Stimulated activated CD4-positive, alpha-beta T cell treated with anti-CD3 and anti-CD28 coated beads, Interleukin-15, amount 100 ng/mL, for 48 hours (primary cell): ENCODE results near the gene RPS6KC1.
A peak's percentile ranks its signal among the peaks of the same experiment; 100 is the strongest.
"Not testable (repeated sequence)": the region's sequence is repeated elsewhere in the genome, so short reads cannot be mapped to it uniquely, and the experiment has no call there.

ENCODE experiments used
- DNase-seq, 2 donors: peaks; one replicate each; pipeline ENCODE4 v3.0.0-alpha.2; 2020; ENCODE audit warnings: low read depth in 2 of 2

RPS6KC1 gene, protein sequence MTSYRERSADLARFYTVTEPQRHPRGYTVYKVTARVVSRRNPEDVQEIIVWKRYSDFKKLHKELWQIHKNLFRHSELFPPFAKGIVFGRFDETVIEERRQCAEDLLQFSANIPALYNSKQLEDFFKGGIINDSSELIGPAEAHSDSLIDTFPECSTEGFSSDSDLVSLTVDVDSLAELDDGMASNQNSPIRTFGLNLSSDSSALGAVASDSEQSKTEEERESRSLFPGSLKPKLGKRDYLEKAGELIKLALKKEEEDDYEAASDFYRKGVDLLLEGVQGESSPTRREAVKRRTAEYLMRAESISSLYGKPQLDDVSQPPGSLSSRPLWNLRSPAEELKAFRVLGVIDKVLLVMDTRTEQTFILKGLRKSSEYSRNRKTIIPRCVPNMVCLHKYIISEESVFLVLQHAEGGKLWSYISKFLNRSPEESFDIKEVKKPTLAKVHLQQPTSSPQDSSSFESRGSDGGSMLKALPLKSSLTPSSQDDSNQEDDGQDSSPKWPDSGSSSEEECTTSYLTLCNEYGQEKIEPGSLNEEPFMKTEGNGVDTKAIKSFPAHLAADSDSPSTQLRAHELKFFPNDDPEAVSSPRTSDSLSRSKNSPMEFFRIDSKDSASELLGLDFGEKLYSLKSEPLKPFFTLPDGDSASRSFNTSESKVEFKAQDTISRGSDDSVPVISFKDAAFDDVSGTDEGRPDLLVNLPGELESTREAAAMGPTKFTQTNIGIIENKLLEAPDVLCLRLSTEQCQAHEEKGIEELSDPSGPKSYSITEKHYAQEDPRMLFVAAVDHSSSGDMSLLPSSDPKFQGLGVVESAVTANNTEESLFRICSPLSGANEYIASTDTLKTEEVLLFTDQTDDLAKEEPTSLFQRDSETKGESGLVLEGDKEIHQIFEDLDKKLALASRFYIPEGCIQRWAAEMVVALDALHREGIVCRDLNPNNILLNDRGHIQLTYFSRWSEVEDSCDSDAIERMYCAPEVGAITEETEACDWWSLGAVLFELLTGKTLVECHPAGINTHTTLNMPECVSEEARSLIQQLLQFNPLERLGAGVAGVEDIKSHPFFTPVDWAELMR

DNA sequence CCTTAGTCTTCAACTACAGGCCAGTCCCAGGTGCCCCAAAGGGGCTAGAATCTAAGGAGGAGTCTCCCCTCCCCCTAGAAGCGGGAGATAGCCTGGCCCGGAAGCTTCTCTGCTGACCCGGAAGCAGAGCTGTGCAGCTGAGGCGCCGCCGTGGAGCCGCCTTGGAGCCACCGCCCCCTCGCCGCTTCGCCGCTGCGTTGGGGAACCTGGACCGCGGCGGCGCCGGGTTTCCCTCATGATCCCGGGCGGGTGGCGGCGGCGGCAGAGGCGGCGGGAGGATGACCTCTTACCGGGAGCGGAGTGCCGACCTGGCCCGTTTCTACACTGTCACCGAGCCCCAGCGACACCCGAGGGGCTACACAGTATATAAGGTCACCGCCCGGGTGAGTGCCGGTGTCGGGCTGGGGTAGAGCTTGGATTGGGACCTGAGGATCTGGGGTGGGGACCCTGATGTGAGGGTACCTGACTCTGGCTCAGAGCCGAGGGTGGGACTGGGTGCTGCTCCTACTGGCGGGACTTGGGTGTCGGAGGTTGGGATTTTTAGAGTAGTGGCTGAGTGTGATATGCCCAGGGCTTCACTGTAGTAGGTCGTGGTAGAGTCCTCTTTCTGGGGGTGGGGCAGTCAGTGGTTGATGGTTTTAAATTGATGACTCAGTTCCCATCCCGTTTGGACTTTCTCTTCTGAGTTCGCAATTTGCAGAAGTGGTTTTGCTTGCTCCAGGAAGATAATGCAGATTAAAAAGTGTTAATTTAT, at the start of gene RPS6KC1:
Gene RPS6KC1, plus strand, starts transcription at position 115 of the 754 bp plus-strand sequence. Its CDS starts 164 bp downstream, at position 279.
- DNase-seq, result peak; percentile 73 to 79

GRCh38 chr1:213003256-213003655, 47.8 kb upstream of the RPS6KC1 start:
- peak in 1 of 2 donors; percentile 8 for DNase-seq

DNA sequence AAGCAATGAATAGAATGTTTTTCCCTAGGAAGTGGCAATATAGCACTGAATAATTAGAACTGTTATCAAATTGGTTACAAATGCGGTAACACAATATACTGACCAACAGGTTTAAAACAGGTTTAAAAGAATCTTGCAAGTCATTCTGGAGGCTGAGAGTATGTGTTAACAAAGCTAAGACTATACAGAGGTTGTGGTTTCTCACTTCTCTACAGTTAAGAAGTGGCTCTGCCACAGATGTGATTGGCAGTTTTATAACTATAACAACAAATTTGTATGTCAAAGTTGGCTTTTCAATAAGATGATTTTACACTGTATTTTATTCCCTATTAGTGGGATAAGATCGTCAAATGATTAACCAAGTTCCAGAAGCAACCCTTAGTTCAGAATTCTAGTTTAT, 42.5 kb upstream of the RPS6KC1 start:
- DNase-seq, result no peak

GRCh38 chr1:213014642-213015041, 36.4 kb upstream of the RPS6KC1 start:
- no peak for DNase-seq

- DNase-seq, result peak; percentile 91 to 94
Measured at GRCh38 chr1:213015099-213016050, 35.7 kb upstream of the RPS6KC1 start, which contains the start of gene ANGEL2. Gene ANGEL2, minus strand, starts transcription at chr1:213015867. Its CDS starts 196 bp downstream, at chr1:213015671.

DNA sequence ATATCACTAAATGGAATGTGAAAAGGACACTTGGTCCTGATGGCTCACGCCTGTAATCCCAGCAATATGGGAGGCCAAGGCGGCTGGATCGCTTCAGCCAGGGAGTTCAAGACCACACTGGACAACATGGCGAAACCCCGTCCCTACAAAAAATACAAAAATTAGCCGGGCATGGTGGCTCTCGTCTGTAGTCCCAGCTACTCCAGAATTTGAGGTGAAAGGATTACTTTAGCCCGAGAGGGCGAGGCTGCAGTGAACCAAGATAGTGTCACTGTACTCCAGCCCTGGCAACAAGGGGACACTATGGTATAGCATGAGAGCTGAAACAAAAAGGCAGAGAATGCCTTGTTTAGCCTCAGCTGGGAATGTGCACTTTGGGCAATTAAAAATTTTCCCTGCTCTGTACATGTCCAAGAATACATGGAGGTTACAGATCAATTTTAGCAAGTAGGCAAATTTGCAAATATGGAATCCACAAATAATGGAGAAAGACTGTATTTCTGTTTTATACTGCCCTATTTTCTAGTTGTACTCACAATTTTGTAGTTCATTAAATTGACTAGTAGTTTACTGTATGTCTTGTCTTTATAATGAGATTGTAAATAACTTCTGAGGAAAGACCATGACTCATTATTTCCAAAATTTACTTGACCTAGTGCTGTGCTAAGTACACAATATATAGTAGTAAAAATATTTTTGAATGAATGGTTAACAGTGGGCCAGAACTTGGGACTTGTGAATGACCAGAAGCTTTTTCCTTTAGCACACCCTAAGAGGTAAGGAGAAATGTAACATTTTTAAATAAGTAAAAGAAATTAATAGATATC, 33.4 kb upstream of the RPS6KC1 start:
- no peak for DNase-seq

DNA sequence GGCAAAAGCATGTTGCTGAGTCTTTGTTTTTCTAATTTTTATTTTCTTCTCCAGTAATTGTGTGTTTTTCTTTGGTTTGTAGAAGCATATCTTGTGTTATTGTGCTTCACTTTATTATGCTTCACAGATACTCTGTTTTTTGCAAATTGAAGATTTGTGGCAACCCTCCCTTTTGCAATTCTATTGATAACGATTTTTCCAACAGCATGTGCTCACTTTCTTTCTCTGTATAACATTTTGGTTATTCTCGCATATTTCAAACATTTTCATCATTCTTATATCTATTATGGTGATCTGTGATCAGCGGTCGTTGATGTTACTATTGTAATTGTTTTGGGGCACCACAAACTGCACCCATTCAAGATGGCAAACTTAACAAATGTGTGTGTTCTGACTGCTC, 31.6 kb upstream of the RPS6KC1 start:
- no peak for DNase-seq

DNA sequence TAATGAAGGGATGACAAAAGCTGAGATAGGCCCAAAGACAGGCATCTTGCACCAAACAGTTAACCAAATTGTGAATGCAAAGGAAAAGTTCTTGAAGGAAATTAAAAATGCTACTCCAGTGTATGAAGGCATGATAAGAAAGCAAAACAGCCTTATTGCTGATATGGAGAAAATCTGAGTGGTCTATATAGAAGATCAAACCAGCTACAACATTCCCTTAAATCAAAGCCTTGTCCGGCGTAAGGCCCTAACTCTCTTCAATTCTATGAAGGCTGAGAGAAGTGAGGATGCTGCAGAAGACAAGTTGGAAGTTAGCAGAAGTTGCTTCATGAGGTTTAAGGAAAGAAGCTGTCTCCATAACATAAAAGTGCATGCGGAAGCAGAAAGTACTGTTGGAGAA, 31.0 kb upstream of the RPS6KC1 start:
- DNase-seq, result no peak

- DNase-seq, result not testable (repeated sequence)
Measured at GRCh38 chr1:213027024-213027423, 24.0 kb upstream of the RPS6KC1 start.

DNA sequence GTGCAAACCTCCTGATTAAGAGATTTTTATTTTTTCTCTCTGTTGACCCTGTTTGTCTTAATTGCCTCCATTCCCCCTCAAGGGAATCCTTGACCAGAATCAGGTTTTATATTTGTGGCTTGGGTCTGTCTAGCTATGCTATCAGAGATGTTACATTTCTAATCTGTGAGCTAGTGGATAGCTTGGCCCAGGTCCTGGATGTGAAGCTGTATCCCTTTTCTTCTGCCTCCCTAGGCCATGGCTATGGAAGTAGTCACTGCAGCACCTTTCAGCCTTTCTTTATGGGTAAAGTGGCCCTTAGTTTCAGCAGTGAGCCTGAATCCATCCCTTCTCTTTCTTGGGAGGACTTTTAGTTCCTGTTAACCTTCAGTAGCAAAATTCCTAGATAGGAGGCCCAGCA, 18.4 kb upstream of the RPS6KC1 start:
- DNase-seq, result no peak

DNA sequence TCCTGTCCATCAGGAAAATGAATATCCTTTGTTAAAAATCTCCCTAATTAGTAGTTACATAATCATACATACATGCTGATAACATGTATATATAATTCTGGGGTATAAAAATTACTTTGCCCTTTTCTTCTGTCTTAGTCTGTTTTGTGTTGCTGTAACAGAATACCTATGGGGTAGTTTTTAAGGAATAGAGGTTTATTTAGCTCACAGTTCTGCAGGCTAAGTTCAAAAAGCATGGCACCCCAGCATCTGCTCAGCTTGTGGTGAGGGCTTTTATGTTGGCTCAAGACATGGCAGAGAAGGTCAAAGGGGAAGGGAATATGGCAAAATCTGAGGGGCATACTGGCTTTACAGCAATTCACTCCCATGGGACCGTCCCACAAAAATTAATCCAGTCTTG, 16.3 kb upstream of the RPS6KC1 start:
- no peak for DNase-seq

DNA sequence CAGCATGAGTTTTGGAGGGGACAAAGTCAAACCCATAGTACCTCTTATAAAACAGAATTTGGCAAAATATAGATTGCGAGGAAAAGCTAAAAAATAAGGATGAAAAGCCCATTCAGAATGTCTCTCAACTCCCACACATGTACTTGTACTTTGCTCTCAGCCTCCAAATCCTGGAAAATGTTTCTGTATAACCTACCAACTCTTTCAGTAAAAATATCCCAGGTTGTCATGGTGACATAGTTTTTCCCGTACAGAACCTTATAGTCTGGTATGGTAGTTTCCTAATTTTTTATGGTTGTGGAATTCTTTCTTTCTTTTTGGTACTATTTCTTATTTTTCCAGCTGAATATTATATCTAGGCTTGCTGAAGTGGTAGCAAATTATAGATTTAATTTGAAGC, 15.5 kb upstream of the RPS6KC1 start:
- no peak for DNase-seq

DNA sequence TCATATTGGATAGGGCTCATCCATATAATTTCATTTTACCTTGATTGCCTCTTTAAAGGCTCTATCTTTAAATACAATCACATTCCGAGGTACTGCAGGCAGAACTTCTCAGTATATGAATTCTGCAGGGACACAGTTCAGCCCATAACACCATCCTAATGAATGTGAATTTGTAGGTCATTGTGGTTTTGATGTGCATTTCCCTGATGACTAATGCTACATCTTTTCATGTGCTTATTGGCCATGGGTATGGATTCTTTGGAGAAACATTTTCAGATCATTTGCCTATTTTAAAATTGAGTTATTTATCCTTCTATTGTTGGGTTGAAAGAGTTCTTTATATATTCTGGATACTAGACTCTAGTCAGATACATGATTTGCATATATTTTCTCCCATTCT, 9.6 kb upstream of the RPS6KC1 start:
- no peak for DNase-seq

GRCh38 chr1:213045321-213046226, 5.5 kb upstream of the RPS6KC1 start:
- DNase-seq, result not testable (repeated sequence)

- no peak for DNase-seq
Measured at GRCh38 chr1:213049232-213049631, 1.8 kb upstream of the RPS6KC1 start.

GRCh38 chr1:213050745-213051126, 305 bp upstream of the RPS6KC1 start:
- no peak for DNase-seq

DNA sequence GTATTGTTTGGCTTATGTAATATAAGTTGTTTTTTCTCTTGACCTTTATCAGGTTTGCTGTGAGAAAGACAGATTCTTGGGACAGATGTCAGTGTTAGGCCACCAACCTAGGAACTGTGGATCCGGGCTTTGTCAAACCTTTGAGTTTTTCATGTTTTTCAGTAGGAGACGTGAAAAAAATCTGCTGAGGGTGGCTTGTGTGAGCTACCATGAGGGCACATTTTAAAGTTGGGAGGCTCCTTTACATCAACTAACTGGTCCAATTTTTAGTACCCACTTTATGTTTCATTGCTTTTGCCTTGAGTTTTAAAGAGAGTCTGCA, 801 bp downstream of the RPS6KC1 start:
- DNase-seq, result no peak

DNA sequence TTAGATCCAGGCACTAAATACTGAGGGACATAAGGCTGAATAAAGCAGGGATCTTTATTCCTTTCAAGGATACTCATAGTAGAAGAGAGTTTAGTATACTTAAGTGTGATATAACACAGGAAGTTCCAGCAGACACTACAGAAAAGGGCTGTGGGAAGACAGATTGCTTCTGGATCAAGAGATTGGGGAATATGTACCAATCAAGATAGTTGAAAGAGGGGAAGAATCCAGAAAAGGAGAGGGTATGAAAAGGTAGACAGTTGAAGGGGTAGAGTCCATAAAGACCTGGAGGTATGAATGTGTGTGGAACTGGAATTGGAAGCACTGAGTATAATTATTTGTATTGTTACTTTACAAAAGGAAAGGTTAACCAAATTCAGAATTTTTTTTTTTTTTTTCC, 2.4 kb downstream of the RPS6KC1 start:
- DNase-seq, result no peak

GRCh38 chr1:213054142-213054541, 3.1 kb downstream of the RPS6KC1 start:
- DNase-seq, result no peak
